ENCODE results near the gene TRERF1.

- TF ChIP-seq GATA3 (IDR thresholded peaks at IDR 0.05; ENCODE audit: low read depth, low read length): no peak
- no peak for TF ChIP-seq GATA2 (IDR thresholded peaks at IDR 0.05; ENCODE audit: low read depth, low read length)
These were observed 187.4 kb downstream of the TRERF1 start for GRCh38 chr6:42264162-42264851.
